ENCODE results near the gene AMFR. TPM values are rescaled to one million over a fixed set of nuclear protein-coding genes. Genes with fewer than 3 reads are reported as not detected.

Gene AMFR
- total and polyA plus RNA-seq, 2 of the 8 experiments (the other 6 are each of a cell fraction or from before 2014, with no cell fraction given): 18.6 to 21.7 TPM

DNA sequence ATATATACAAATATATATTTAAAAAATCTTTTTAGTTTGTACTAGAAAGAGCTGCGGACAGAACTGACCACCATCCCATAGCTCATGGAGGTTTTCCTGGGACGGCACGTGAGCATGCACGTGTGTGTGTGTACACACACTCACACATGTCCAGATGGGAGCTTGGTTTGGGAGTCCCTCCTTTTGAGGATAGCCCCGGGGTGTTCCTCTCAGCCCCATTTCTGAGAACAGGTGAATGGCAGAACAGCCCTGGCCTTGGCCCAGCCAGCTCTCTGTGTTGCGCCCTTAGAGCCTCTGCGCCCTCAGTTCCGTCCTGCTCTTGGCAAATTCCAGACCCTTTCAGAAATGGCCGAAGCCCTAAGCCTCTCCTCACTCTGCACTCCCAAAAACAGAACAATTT is 70.1 kb downstream of the AMFR start (continued):
- TF ChIP-seq, protein P1, sequence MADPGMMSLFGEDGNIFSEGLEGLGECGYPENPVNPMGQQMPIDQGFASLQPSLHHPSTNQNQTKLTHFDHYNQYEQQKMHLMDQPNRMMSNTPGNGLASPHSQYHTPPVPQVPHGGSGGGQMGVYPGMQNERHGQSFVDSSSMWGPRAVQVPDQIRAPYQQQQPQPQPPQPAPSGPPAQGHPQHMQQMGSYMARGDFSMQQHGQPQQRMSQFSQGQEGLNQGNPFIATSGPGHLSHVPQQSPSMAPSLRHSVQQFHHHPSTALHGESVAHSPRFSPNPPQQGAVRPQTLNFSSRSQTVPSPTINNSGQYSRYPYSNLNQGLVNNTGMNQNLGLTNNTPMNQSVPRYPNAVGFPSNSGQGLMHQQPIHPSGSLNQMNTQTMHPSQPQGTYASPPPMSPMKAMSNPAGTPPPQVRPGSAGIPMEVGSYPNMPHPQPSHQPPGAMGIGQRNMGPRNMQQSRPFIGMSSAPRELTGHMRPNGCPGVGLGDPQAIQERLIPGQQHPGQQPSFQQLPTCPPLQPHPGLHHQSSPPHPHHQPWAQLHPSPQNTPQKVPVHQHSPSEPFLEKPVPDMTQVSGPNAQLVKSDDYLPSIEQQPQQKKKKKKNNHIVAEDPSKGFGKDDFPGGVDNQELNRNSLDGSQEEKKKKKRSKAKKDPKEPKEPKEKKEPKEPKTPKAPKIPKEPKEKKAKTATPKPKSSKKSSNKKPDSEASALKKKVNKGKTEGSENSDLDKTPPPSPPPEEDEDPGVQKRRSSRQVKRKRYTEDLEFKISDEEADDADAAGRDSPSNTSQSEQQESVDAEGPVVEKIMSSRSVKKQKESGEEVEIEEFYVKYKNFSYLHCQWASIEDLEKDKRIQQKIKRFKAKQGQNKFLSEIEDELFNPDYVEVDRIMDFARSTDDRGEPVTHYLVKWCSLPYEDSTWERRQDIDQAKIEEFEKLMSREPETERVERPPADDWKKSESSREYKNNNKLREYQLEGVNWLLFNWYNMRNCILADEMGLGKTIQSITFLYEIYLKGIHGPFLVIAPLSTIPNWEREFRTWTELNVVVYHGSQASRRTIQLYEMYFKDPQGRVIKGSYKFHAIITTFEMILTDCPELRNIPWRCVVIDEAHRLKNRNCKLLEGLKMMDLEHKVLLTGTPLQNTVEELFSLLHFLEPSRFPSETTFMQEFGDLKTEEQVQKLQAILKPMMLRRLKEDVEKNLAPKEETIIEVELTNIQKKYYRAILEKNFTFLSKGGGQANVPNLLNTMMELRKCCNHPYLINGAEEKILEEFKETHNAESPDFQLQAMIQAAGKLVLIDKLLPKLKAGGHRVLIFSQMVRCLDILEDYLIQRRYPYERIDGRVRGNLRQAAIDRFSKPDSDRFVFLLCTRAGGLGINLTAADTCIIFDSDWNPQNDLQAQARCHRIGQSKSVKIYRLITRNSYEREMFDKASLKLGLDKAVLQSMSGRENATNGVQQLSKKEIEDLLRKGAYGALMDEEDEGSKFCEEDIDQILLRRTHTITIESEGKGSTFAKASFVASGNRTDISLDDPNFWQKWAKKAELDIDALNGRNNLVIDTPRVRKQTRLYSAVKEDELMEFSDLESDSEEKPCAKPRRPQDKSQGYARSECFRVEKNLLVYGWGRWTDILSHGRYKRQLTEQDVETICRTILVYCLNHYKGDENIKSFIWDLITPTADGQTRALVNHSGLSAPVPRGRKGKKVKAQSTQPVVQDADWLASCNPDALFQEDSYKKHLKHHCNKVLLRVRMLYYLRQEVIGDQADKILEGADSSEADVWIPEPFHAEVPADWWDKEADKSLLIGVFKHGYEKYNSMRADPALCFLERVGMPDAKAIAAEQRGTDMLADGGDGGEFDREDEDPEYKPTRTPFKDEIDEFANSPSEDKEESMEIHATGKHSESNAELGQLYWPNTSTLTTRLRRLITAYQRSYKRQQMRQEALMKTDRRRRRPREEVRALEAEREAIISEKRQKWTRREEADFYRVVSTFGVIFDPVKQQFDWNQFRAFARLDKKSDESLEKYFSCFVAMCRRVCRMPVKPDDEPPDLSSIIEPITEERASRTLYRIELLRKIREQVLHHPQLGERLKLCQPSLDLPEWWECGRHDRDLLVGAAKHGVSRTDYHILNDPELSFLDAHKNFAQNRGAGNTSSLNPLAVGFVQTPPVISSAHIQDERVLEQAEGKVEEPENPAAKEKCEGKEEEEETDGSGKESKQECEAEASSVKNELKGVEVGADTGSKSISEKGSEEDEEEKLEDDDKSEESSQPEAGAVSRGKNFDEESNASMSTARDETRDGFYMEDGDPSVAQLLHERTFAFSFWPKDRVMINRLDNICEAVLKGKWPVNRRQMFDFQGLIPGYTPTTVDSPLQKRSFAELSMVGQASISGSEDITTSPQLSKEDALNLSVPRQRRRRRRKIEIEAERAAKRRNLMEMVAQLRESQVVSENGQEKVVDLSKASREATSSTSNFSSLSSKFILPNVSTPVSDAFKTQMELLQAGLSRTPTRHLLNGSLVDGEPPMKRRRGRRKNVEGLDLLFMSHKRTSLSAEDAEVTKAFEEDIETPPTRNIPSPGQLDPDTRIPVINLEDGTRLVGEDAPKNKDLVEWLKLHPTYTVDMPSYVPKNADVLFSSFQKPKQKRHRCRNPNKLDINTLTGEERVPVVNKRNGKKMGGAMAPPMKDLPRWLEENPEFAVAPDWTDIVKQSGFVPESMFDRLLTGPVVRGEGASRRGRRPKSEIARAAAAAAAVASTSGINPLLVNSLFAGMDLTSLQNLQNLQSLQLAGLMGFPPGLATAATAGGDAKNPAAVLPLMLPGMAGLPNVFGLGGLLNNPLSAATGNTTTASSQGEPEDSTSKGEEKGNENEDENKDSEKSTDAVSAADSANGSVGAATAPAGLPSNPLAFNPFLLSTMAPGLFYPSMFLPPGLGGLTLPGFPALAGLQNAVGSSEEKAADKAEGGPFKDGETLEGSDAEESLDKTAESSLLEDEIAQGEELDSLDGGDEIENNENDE (IDR thresholded peaks at IDR 0.05; ENCODE audit: insufficient replicate concordance, low read length): no peak
- TF ChIP-seq HDAC6 (IDR thresholded peaks at IDR 0.05; ENCODE audit: low read depth, low read length) (no peak), KDM5A (IDR thresholded peaks at IDR 0.05; ENCODE audit: low read length) (no peak), SUZ12 (IDR thresholded peaks at IDR 0.05; ENCODE audit: low read length) (no peak), EZH2 (IDR thresholded peaks at IDR 0.05; ENCODE audit: low read depth, low read length, severe bottlenecking) (no peak), POLR2A (IDR thresholded peaks at IDR 0.05; ENCODE audit: control extremely low read depth in 1 of 2, low read depth in 2 of 2, low read length in 2 of 2) (no peak), CREB1 (IDR thresholded peaks at IDR 0.05) (no peak), BRCA1 (IDR thresholded peaks at IDR 0.05; ENCODE audit: low read depth, low read length) (no peak), HDAC2 (IDR thresholded peaks at IDR 0.05; ENCODE audit: borderline replicate concordance in 1 of 2, low read depth in 2 of 2, low read length in 2 of 2) (no peak)
- TF ChIP-seq, protein P2, sequence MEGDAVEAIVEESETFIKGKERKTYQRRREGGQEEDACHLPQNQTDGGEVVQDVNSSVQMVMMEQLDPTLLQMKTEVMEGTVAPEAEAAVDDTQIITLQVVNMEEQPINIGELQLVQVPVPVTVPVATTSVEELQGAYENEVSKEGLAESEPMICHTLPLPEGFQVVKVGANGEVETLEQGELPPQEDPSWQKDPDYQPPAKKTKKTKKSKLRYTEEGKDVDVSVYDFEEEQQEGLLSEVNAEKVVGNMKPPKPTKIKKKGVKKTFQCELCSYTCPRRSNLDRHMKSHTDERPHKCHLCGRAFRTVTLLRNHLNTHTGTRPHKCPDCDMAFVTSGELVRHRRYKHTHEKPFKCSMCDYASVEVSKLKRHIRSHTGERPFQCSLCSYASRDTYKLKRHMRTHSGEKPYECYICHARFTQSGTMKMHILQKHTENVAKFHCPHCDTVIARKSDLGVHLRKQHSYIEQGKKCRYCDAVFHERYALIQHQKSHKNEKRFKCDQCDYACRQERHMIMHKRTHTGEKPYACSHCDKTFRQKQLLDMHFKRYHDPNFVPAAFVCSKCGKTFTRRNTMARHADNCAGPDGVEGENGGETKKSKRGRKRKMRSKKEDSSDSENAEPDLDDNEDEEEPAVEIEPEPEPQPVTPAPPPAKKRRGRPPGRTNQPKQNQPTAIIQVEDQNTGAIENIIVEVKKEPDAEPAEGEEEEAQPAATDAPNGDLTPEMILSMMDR (IDR thresholded peaks at IDR 0.05; ENCODE audit: control extremely low read depth in 1 of 3, insufficient read depth in 1 of 3, low read depth in 1 of 3, low read length in 3 of 3): no peak
